GM19372 (cell line): ENCODE data around the gene FHIT.

ENCODE experiments used
- ATAC-seq: cut with Tn5 transposase; IDR thresholded peaks from one replicate; pipeline ENCODE4 v1.9.1; 2021; ENCODE audit warnings: mild to moderate bottlenecking, low read depth, moderate library complexity; ENCODE audit not compliant: unreplicated experiment

The FHIT gene

GRCh38 chr3:59885899-59886400 is 1365.3 kb downstream of the FHIT start:
- no peak for ATAC-seq

- ATAC-seq, result no peak
Observed at GRCh38 chr3:59885101-59885500, 1366.2 kb downstream of the FHIT start.

GRCh38 chr3:59884409-59884808 is 1366.8 kb downstream of the FHIT start:
- no peak for ATAC-seq

- ATAC-seq, result no peak
Observed at GRCh38 chr3:59882746-59883145, 1368.5 kb downstream of the FHIT start.

GRCh38 chr3:59880717-59881116 is 1370.5 kb downstream of the FHIT start:
- no peak for ATAC-seq

- no peak for ATAC-seq
Observed at GRCh38 chr3:59879031-59879581, 1372.1 kb downstream of the FHIT start.

- no peak for ATAC-seq
Observed at GRCh38 chr3:59878038-59878427, 1373.2 kb downstream of the FHIT start.

GRCh38 chr3:59877263-59878037 is 1373.8 kb downstream of the FHIT start:
- ATAC-seq, result no peak

- ATAC-seq, result no peak
Observed at GRCh38 chr3:59876533-59877062, 1374.7 kb downstream of the FHIT start.

GRCh38 chr3:59873576-59874230 is 1377.5 kb downstream of the FHIT start:
- no peak for ATAC-seq

GRCh38 chr3:59872128-59872527 is 1379.1 kb downstream of the FHIT start:
- ATAC-seq, result no peak

- ATAC-seq, result no peak
Observed at GRCh38 chr3:59867185-59868002, 1383.9 kb downstream of the FHIT start.

- no peak for ATAC-seq
Observed at GRCh38 chr3:59866076-59866475, 1385.2 kb downstream of the FHIT start.

GRCh38 chr3:59865351-59865750 is 1385.9 kb downstream of the FHIT start:
- no peak for ATAC-seq

GRCh38 chr3:59862686-59863085 is 1388.6 kb downstream of the FHIT start:
- no peak for ATAC-seq

GRCh38 chr3:59857589-59858346 is 1393.5 kb downstream of the FHIT start:
- ATAC-seq, result peak; percentile 99

GRCh38 chr3:59856934-59857460 is 1394.3 kb downstream of the FHIT start:
- no peak for ATAC-seq

GRCh38 chr3:59854061-59854709 is 1397.1 kb downstream of the FHIT start:
- no peak for ATAC-seq

GRCh38 chr3:59850417-59850816 is 1400.8 kb downstream of the FHIT start:
- no peak for ATAC-seq
